ENCODE measurements around the gene EIF1B. TPM values are rescaled to one million over a fixed set of nuclear protein-coding genes. Genes with fewer than 3 reads are reported as not detected.

EIF1B gene
- total RNA-seq, 1 experiment from 2014 or later = 25.0 TPM

DNA sequence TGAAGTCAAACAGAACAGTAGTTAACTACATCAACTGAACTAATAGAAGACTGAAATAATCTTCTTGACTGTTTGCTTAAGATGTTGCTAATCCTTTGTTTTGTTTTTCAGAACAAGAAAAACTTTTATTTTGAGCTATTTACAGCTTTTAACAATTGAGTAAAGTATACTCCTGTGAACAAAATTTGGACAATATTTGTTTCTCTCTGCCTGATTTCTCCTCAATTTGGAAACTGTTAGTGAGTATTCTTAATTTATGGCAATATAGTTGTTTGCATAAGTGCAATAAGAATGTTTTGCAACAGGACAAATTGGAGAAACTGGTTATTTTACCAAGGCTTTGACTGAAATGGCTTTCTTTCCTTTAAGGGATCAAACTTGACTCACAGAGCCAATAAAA lies 41.0 kb downstream of the EIF1B start:
- no peaks in the 10 kb centered on the region for H3K27me3 ChIP-seq (ENCODE audit: control insufficient read depth, insufficient read depth, low read length)
- intact Hi-C loops (cut with micrococcal nuclease; ENCODE audit: unreplicated experiment) (no loop called here), in situ Hi-C loops (cut with HindIII; ENCODE audit: low pct_unique_long_range_greater_than_20kb, low sequenced_read_pairs) (no loop called here)
- no peak overlapping the region for H3K27ac ChIP-seq (ENCODE audit: low read length)
- ATAC-seq (no peak), DNase-seq (ENCODE audit: low read depth, low spot score) (no peak)
- H3K4me1 ChIP-seq (ENCODE audit: control insufficient read depth, insufficient read depth, low read length) = no peaks in the 10 kb centered on the region
- no peaks in the 10 kb centered on the region for H3K36me3 ChIP-seq (ENCODE audit: control insufficient read depth, insufficient read depth, low read length)
- no TSS peak for BruUV-seq (replicated peaks)
- no peak overlapping the region for H3K4me3 ChIP-seq (ENCODE audit: low read depth in 2 of 2, low read length in 2 of 2)
- POLR2A ChIA-PET = no interaction called here
- H3K9me3 ChIP-seq (ENCODE audit: control insufficient read depth, insufficient read depth, low read depth, low read length) = no peaks in the 10 kb centered on the region
- CTCF ChIA-PET = interaction anchor here (0.6 kb wide), 1 partner anchor 87 kb away, joined by 4 read pairs; no protein-coding TSS in a partner anchor
- TF ChIP-seq, protein P1, sequence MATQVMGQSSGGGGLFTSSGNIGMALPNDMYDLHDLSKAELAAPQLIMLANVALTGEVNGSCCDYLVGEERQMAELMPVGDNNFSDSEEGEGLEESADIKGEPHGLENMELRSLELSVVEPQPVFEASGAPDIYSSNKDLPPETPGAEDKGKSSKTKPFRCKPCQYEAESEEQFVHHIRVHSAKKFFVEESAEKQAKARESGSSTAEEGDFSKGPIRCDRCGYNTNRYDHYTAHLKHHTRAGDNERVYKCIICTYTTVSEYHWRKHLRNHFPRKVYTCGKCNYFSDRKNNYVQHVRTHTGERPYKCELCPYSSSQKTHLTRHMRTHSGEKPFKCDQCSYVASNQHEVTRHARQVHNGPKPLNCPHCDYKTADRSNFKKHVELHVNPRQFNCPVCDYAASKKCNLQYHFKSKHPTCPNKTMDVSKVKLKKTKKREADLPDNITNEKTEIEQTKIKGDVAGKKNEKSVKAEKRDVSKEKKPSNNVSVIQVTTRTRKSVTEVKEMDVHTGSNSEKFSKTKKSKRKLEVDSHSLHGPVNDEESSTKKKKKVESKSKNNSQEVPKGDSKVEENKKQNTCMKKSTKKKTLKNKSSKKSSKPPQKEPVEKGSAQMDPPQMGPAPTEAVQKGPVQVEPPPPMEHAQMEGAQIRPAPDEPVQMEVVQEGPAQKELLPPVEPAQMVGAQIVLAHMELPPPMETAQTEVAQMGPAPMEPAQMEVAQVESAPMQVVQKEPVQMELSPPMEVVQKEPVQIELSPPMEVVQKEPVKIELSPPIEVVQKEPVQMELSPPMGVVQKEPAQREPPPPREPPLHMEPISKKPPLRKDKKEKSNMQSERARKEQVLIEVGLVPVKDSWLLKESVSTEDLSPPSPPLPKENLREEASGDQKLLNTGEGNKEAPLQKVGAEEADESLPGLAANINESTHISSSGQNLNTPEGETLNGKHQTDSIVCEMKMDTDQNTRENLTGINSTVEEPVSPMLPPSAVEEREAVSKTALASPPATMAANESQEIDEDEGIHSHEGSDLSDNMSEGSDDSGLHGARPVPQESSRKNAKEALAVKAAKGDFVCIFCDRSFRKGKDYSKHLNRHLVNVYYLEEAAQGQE (IDR thresholded peaks at IDR 0.05; ENCODE audit: insufficient read depth in 1 of 2, low read depth in 2 of 2, low read length in 1 of 2) = no peak
- no peak for TF ChIP-seq SIN3A (IDR thresholded peaks at IDR 0.05; ENCODE audit: borderline replicate concordance, insufficient read depth, low read depth, low read length)
- TF ChIP-seq, protein P2, sequence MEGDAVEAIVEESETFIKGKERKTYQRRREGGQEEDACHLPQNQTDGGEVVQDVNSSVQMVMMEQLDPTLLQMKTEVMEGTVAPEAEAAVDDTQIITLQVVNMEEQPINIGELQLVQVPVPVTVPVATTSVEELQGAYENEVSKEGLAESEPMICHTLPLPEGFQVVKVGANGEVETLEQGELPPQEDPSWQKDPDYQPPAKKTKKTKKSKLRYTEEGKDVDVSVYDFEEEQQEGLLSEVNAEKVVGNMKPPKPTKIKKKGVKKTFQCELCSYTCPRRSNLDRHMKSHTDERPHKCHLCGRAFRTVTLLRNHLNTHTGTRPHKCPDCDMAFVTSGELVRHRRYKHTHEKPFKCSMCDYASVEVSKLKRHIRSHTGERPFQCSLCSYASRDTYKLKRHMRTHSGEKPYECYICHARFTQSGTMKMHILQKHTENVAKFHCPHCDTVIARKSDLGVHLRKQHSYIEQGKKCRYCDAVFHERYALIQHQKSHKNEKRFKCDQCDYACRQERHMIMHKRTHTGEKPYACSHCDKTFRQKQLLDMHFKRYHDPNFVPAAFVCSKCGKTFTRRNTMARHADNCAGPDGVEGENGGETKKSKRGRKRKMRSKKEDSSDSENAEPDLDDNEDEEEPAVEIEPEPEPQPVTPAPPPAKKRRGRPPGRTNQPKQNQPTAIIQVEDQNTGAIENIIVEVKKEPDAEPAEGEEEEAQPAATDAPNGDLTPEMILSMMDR (IDR thresholded peaks at IDR 0.05) = no peak
- no peak for TF ChIP-seq TCF7L2 (IDR thresholded peaks at IDR 0.05; ENCODE audit: low read depth, low read length)
- TF ChIP-seq POLR2AphosphoS5 (IDR thresholded peaks at IDR 0.05; ENCODE audit: low read depth, low read length) = no peak

DNA sequence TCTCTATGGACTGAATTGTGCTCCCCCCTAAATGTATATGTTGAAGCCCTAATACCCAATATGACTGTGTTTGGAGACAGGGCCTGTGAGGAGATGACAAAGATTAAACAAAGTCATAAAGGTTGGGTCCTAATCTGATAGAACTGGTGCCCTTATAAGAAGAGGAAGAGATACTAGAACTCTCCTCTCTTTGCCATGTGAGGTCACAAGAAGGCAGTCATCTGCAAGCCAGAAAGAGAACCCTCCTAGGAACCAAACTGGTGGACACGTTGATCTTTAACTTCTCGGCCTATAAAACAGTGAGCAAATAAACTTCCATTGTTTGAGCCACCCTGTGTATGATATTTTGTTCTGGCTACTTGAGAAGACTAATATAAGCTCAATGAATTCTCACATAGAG lies 45.9 kb downstream of the EIF1B start:
- H3K4me1 ChIP-seq (ENCODE audit: control insufficient read depth, insufficient read depth, low read length) = no peaks in the 10 kb centered on the region
- H3K36me3 ChIP-seq (ENCODE audit: control insufficient read depth, insufficient read depth, low read length) = no peaks in the 10 kb centered on the region
- DNase-seq (ENCODE audit: low read depth, low spot score) (no peak), ATAC-seq (no peak)
- TF ChIP-seq, protein P2 (IDR thresholded peaks at IDR 0.05) = no peak
- in situ Hi-C loops (cut with HindIII; ENCODE audit: low pct_unique_long_range_greater_than_20kb, low sequenced_read_pairs) (no loop called here), intact Hi-C loops (cut with micrococcal nuclease; ENCODE audit: unreplicated experiment) (no loop called here)
- BruUV-seq (replicated peaks) = no TSS peak
- CTCF ChIA-PET = no interaction called here
- H3K4me3 ChIP-seq (ENCODE audit: low read depth in 2 of 2, low read length in 2 of 2) = no peak overlapping the region
- POLR2A ChIA-PET = no interaction called here
- no peak overlapping the region for H3K27ac ChIP-seq (ENCODE audit: low read length)
- H3K27me3 ChIP-seq (ENCODE audit: control insufficient read depth, insufficient read depth, low read length) = no peaks in the 10 kb centered on the region
- H3K9me3 ChIP-seq (ENCODE audit: control insufficient read depth, insufficient read depth, low read depth, low read length) = no peaks in the 10 kb centered on the region

DNA sequence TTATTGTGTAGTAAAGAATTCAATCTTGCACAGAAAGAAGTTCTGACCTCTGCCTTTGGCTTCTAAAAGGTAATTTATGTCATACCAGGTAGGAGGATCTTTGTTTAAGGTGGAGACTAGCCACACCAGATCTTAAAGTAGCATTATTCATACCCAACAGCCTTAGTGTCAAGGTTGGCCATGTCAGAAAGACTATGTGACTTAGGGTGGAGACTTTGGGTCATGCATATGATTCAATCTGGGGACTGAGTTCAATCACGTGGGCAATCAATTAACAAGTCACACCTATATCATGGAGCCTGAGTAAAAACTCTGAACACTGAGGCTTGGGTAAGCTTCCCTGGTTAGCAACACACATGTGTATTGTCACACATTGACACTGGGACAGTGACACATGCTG lies 48.9 kb downstream of the EIF1B start:
- in situ Hi-C loops (cut with HindIII; ENCODE audit: low pct_unique_long_range_greater_than_20kb, low sequenced_read_pairs) (no loop called here), intact Hi-C loops (cut with micrococcal nuclease; ENCODE audit: unreplicated experiment) (no loop called here)
- ChIA-PET CTCF (no interaction called here), POLR2A (no interaction called here)
- Histone ChIP-seq H3K27ac (ENCODE audit: low read length) (no peak overlapping the region), H3K27me3 (ENCODE audit: control insufficient read depth, insufficient read depth, low read length) (no peaks in the 10 kb centered on the region; the same call in 1 of the 2 replicates), H3K9me3 (ENCODE audit: control insufficient read depth, insufficient read depth, low read depth, low read length) (no peaks in the 10 kb centered on the region), H3K36me3 (ENCODE audit: control insufficient read depth, insufficient read depth, low read length) (no peaks in the 10 kb centered on the region), H3K4me3 (ENCODE audit: low read depth in 2 of 2, low read length in 2 of 2) (no peak overlapping the region), H3K4me1 (ENCODE audit: control insufficient read depth, insufficient read depth, low read length) (no peaks in the 10 kb centered on the region)
- no TSS peak for BruUV-seq (replicated peaks)
- TF ChIP-seq, protein P1 (IDR thresholded peaks at IDR 0.05; ENCODE audit: insufficient read depth in 1 of 2, low read depth in 2 of 2, low read length in 1 of 2) = no peak
- no peak for TF ChIP-seq POLR2AphosphoS5 (IDR thresholded peaks at IDR 0.05; ENCODE audit: low read depth, low read length)
- no peak for TF ChIP-seq SIN3A (IDR thresholded peaks at IDR 0.05; ENCODE audit: borderline replicate concordance, insufficient read depth, low read depth, low read length)
- no peak for TF ChIP-seq TCF7L2 (IDR thresholded peaks at IDR 0.05; ENCODE audit: low read depth, low read length)
- TF ChIP-seq, protein P2 (IDR thresholded peaks at IDR 0.05) = no peak
- ATAC-seq = no peak
- DNase-seq (ENCODE audit: low read depth, low spot score) = no peak
